Smooth muscle cell (in vitro differentiated cells): Measurements from ENCODE around the gene PRRX1. TPM values are rescaled to one million over a fixed set of nuclear protein-coding genes. Genes with fewer than 3 reads are reported as not detected.

ENCODE experiments used
- DNase-seq: peaks from one replicate; lab custom pipeline; 2025; ENCODE audit not compliant: unreplicated experiment; lab: John Stamatoyannopoulos, UW
- H2AFZ ChIP-seq: fragments of 200-600 bp; sonication (generic); 2 replicates; pipeline ENCODE4 v1.6.0; 2016; ENCODE audit warnings: antibody characterized with exemption, low read depth, mild to moderate bottlenecking
- H3F3A ChIP-seq: fragments of 200-600 bp; sonication (generic); 2 replicates; pipeline ENCODE4 v1.6.0; 2017; ENCODE audit warnings: antibody characterized with exemption, low read depth
- H3K27ac ChIP-seq: fragments of 200-600 bp; sonication (generic); 2 replicates; pipeline ENCODE4 v1.5.1; 2016; ENCODE audit warnings: low read depth, mild to moderate bottlenecking
- H3K27me3 ChIP-seq: fragments of 200-600 bp; sonication (generic); 2 replicates; pipeline ENCODE4 v1.6.1; 2016; ENCODE audit warnings: low read depth, mild to moderate bottlenecking
- H3K36me3 ChIP-seq: fragments of 200-600 bp; sonication (generic); 2 replicates; pipeline ENCODE4 v1.5.1; 2016; ENCODE audit warnings: low read depth
- H3K4me1 ChIP-seq: fragments of 200-600 bp; sonication (generic); 2 replicates; pipeline ENCODE4 v1.5.1; 2016; ENCODE audit warnings: low read depth
- H3K4me2 ChIP-seq: fragments of 200-600 bp; sonication (generic); 2 replicates; pipeline ENCODE4 v1.6.0; 2016; ENCODE audit warnings: mild to moderate bottlenecking
- H3K4me3 ChIP-seq: fragments of 200-600 bp; sonication (generic); 2 replicates; pipeline ENCODE4 v1.5.1; 2016; ENCODE audit warnings: mild to moderate bottlenecking
- H3K79me2 ChIP-seq: fragments of 200-600 bp; sonication (generic); 2 replicates; pipeline ENCODE4 v1.6.0; 2016; ENCODE audit warnings: low read depth, mild to moderate bottlenecking
- H3K9ac ChIP-seq: fragments of 200-600 bp; sonication (generic); 2 replicates; pipeline ENCODE4 v1.6.0; 2016; ENCODE audit warnings: low read depth
- H3K9me3 ChIP-seq: fragments of 200-600 bp; sonication (generic); replicated peaks from 2 replicates; pipeline ENCODE4 v1.5.1; 2016; ENCODE audit warnings: low read depth
- H4K20me1 ChIP-seq: fragments of 200-600 bp; sonication (generic); 2 replicates; pipeline ENCODE4 v1.6.0; 2016; ENCODE audit warnings: low read depth
- CTCF ChIP-seq: fragments of 200-600 bp; sonication (generic); IDR thresholded peaks from 2 replicates; pipeline ENCODE4 v1.5.1; 2017; ENCODE audit warnings: borderline replicate concordance, mild to moderate bottlenecking, antibody characterized with exemption; ENCODE audit not compliant: insufficient read depth, poor library complexity, severe bottlenecking
- WGBS: methylation state at CpG from one replicate; pipeline ENCODE4 v1.1.7; 2016; ENCODE audit warnings: low lambda C conversion rate; 5-methylcytosine and 5-hydroxymethylcytosine counted together
- polyA plus RNA-seq: library from polyadenylated mRNA; unstranded; fragments of >200 nt; fragmentation: Nextera tagmentation; extraction: Ambion mirVana; gene quantifications from 2 replicates; pipeline ENCODE4 v1.2.1, GENCODE V29; 2016
- total RNA-seq: library from RNA; depleted of rRNA; stranded (reverse); fragments of >200 nt; gene quantifications from 2 replicates; pipeline ENCODE4 v1.2.3, GENCODE V29; 2014

The PRRX1 gene
- 59.6 and 85.0 TPM in 2 replicates for total RNA-seq
- polyA plus RNA-seq, result 24.9 and 31.9 TPM in 2 replicates

GRCh38 chr1:170664093-170664827 is at the start of gene PRRX1:
PRRX1 (plus strand) TSS chr1:170664131; CDS start chr1:170664219, 88 bp downstream.
- peaks cover 72% of the 10 kb centered on the region for H3K27me3 ChIP-seq

GRCh38 chr1:170617591-170618330 is 46.2 kb upstream of the PRRX1 start:
- no peaks in the 10 kb centered on the region for H3F3A ChIP-seq
- no peaks in the 10 kb centered on the region for H3K9me3 ChIP-seq
- no peak overlapping the region for H3K4me2 ChIP-seq
- no peaks in the 10 kb centered on the region for H3K79me2 ChIP-seq
- DNase-seq, result no peak
- no peak overlapping the region for H3K9ac ChIP-seq
- H3K4me1 ChIP-seq, result no peaks in the 10 kb centered on the region
- 82% methylated on average over 7 of the region's 7 CpGs for WGBS
- no peak for TF ChIP-seq CTCF
- no peak overlapping the region for H2AFZ ChIP-seq
- H4K20me1 ChIP-seq, result no peaks in the 10 kb centered on the region
- H3K4me3 ChIP-seq, result no peak overlapping the region
- no peak overlapping the region for H3K27ac ChIP-seq
- no peaks in the 10 kb centered on the region for H3K36me3 ChIP-seq
- H3K27me3 ChIP-seq, result no peaks in the 10 kb centered on the region

More at GRCh38 chr1:170664093-170664827, at the start of gene PRRX1:
- under 1% methylated on average over 49 of the region's 56 CpGs for WGBS
- Histone ChIP-seq H3K9me3 (no peaks in the 10 kb centered on the region), H3K4me2 (peak within 1 kb of the TSS; percentile 92), H3K4me3 (peak within 1 kb of the TSS; percentile 82), H3K9ac (peak within 1 kb of the TSS; percentile 73), H3K27ac (peak within 1 kb of the TSS; percentile 76), H3K36me3 (no peaks in the 10 kb centered on the region), H4K20me1 (no peaks in the 10 kb centered on the region), H3K79me2 (peaks cover 52% of the 10 kb centered on the region), H2AFZ (peak within 1 kb of the TSS; percentile 69), H3F3A (no peaks in the 10 kb centered on the region), H3K4me1 (peaks cover 54% of the 10 kb centered on the region)
- DNase-seq, result no peak
- TF ChIP-seq CTCF, result no peak

GRCh38 chr1:170618421-170618820 is 45.5 kb upstream of the PRRX1 start:
- Histone ChIP-seq H3K27ac (no peak overlapping the region), H3K79me2 (no peaks in the 10 kb centered on the region), H3K4me3 (no peak overlapping the region), H4K20me1 (no peaks in the 10 kb centered on the region), H3F3A (no peaks in the 10 kb centered on the region), H3K9me3 (no peaks in the 10 kb centered on the region), H2AFZ (no peak overlapping the region), H3K4me1 (no peaks in the 10 kb centered on the region), H3K27me3 (no peaks in the 10 kb centered on the region), H3K36me3 (no peaks in the 10 kb centered on the region), H3K9ac (no peak overlapping the region), H3K4me2 (no peak overlapping the region)
- WGBS, result 93% methylated on average over 2 of the region's 2 CpGs
- no peak for TF ChIP-seq CTCF
- DNase-seq, result no peak
